ENCODE data around the gene RPS6KB2.
"Not testable (repeated sequence)": the region's sequence is repeated elsewhere in the genome, so short reads cannot be mapped to it uniquely, and the experiment has no call there.

Gene RPS6KB2

GRCh38 chr11:67468759-67469507 is 40.6 kb downstream of the RPS6KB2 start, which contains the start of gene TMEM134:
TSS of gene TMEM134 (minus strand) at chr11:67469251. CDS start at chr11:67469192, 59 bp downstream.
- peak; percentile 88 for DNase-seq

GRCh38 chr11:67469508-67469811 is 41.2 kb downstream of the RPS6KB2 start:
- DNase-seq: no peak

DNA sequence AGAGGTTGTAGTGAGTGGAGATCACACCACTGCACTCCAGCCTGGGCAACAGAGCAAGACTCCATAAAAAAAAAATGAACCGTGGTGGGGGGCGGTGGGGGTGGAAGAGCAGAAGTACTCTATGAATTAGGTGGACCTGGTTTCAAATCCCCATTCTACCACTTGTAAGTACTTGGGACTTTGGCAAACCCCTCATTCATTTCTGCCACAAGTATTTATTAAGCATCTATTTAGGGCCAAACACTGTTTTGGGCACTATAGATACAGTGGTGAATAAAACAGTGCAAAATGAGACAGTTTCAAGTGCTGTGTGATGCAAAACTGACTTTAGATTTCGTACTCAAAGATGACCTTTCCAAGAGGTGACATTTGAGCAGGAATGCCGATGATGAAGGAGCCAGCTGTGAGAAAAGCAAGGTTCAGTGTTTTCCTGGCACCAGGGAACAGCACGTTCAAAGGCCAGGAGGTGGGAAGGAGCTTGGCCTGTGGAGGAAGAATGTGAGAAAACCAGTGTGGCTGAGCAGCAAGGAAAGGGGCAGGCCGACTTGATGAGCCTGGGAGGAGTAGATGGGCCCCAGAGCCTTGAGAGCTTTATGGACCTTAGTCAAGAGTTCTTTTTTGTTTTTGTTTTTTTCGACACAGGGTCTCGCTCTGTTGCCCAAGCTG is 42.2 kb downstream of the RPS6KB2 start:
- no peak for DNase-seq

GRCh38 chr11:67472882-67473281 is 44.6 kb downstream of the RPS6KB2 start:
- no peak for DNase-seq

DNA sequence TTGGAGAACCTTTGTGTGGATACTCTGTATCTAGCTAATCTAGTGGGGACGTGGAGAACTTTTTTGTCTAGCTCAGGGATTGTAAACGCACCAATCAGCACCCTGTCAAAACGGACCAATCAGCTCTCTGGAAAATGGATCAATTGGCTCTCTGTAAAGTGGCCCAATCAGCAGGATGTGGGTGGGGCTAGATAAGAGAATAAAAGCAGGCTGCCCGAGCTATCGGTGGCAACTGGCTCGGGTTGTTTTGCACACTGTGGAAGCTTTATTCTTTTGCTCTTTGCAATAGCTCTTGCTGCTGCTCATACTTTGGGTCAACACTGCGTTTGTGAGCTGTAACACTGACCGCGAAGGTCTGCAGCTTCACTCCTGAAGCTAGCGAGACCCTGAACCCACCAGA is 48.4 kb downstream of the RPS6KB2 start:
- DNase-seq: not testable (repeated sequence)

GRCh38 chr11:67477344-67478050 is 49.2 kb downstream of the RPS6KB2 start:
- not testable (repeated sequence) for DNase-seq

- no peak for DNase-seq
Observed at GRCh38 chr11:67482275-67482826, 54.1 kb downstream of the RPS6KB2 start.

- peak; percentile 96 for DNase-seq
Observed at GRCh38 chr11:67482827-67483798, 54.8 kb downstream of the RPS6KB2 start, which contains the start of gene AIP. TSS of gene AIP (plus strand) at chr11:67483026. CDS start at chr11:67483159, 133 bp downstream.

DNA sequence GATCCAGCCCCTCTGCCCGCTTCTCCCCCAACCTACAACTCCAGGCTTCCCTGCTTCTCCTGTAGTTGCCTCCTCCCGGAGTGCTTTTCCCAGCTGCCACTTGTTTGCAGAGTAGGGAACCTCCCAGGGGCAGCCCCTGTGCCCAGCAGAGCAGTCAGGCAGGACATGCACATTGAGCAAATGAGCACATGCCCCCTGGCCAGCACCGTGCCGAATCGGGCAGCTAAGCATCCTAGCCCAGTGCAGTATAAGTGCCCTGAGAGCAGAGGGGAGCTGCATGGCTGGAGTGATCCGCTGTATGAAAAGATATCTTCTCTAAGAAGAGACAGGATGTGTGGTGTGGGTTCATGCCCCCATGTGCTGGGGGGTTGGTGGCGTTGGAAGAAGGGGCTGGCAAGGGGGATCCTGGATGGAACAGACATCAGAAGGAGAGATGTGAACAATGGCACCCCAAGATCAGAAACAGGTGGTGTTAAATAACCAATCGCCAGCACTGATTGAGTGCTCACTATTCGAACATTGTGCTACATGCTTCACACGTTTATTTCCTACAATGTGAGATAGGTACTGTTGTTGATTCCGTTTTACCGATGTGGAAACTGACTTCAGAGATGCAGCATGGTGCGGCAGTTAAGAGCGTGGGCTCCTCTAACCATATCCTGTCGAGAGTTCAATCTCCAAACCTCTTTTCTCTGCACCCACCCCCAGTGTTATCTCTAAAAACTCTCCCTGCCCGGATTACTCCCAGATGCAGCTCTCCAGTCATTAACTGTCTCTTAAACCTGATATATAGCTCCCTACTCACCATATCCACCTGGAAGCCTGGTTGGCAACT is 55.8 kb downstream of the RPS6KB2 start:
- DNase-seq: peak; percentile 33

DNA sequence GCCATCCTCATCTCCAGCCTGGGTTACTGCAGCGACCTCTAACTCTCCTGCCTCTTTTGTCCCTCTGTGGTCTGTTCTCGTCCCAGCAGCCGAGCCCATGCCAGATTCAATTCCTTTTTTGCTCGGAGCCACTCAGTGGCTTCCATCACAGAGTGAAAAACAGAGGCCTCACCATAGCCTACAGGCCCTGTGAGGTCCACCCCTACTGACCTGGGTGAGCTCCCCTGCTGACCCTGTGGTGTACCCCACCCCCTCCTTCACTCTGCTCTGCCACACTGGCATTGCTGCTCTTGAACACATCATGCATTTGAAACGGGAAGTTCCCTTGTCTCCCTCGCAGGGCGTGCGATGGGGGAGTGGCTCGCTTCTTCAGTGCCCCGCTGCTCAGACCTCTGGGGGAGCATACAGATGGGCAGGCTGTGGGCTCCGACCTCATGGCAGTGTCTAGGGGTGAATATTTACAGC is 56.6 kb downstream of the RPS6KB2 start:
- peak; percentile 47 for DNase-seq
